Epithelial cell of alveolus of lung (primary cell): ENCODE data around the gene SNIP1. TPM values are rescaled to one million over a fixed set of nuclear protein-coding genes. Genes with fewer than 3 reads are reported as not detected.

Experiments
- total RNA-seq: library from RNA; depleted of rRNA; stranded (reverse); fragments of >200 nt; gene quantifications from 2 replicates; pipeline ENCODE4 v1.2.1, GENCODE V29; 2015

Gene SNIP1
- total RNA-seq, result 17.7 and 21.2 TPM in 2 replicates

GRCh38 chr1:37553927-37554808, at the start of gene SNIP1:
Gene SNIP1, minus strand, starts transcription at chr1:37554293. Its CDS starts 64 bp downstream, at chr1:37554229.

GRCh38 chr1:37595440-37596181, 41.5 kb upstream of the SNIP1 start, which contains the start of gene GNL2:
Gene GNL2, minus strand, starts transcription at chr1:37595937. Its CDS starts 115 bp downstream, at chr1:37595822.

GRCh38 chr1:37556712-37557196, 2.7 kb upstream of the SNIP1 start, which contains the start of gene DNALI1:
Gene DNALI1, plus strand, starts transcription at chr1:37556940. Its CDS starts 55 bp downstream, at chr1:37556995.

GRCh38 chr1:37514350-37515184, 39.5 kb downstream of the SNIP1 start, which contains the start of gene MEAF6:
Gene MEAF6, minus strand, starts transcription at chr1:37514766. Its CDS starts 20 bp downstream, at chr1:37514746.

Other genes starting within 250 kb of the SNIP1 start
- gene ZC3H12A, start 79.7 kb downstream of the SNIP1 start, total RNA-seq, result 15.0 and 43.6 TPM in 2 replicates
- gene MEAF6, start 39.5 kb downstream of the SNIP1 start, total RNA-seq, result 54.8 and 58.7 TPM in 2 replicates
- gene DNALI1, start 2.6 kb upstream of the SNIP1 start, total RNA-seq, result 8.0 and 12.6 TPM in 2 replicates
- gene GNL2, start 41.6 kb upstream of the SNIP1 start, total RNA-seq, result 23.2 and 40.1 TPM in 2 replicates
- under 0.01 and 0.08 TPM in 2 replicates for gene RSPO1, start 80.6 kb upstream of the SNIP1 start, total RNA-seq
- gene CDCA8, start 138.2 kb upstream of the SNIP1 start, total RNA-seq, result 6.2 and 17.8 TPM in 2 replicates
- gene EPHA10, start 210.8 kb upstream of the SNIP1 start, total RNA-seq, result not detected in 2 replicates
- not detected in 2 replicates for gene MANEAL, start 239.6 kb upstream of the SNIP1 start, total RNA-seq